ENCODE data around the gene INAFM2.

The INAFM2 gene

DNA sequence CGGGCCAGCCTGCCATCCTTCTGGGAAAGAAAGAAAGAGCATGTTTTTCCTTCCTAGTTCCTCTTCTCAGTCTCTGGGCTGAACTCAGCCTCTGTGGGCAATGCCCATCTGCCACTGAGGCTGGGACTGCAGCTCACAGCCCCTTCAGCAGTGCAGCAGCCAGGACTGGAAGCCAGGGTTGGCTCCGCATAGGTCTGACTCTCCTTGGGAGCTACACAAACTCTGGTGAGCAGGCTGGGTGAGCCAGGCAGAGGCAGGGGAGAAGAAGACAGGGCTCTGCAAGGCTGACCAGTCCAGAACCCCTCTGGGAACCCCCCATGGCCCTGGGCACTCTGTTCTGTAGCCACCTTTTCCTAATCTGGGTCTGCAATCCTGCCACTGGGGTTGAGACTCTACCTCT lies 38.1 kb downstream of the INAFM2 start:
- Histone ChIP-seq H3K4me1 (ENCODE audit: control insufficient read depth, insufficient read depth, low read length) (peaks cover 5% of the 10 kb centered on the region), H3K4me3 (ENCODE audit: low read length) (no peak overlapping the region), H3K9me3 (ENCODE audit: control insufficient read depth, low read length) (no peaks in the 10 kb centered on the region), H3K9ac (ENCODE audit: low read length) (no peak overlapping the region), H3K27me3 (replicated peaks; ENCODE audit: control insufficient read depth, insufficient read depth, low read length) (peaks cover 38% of the 10 kb centered on the region), H3K36me3 (ENCODE audit: control insufficient read depth, insufficient read depth, low read length, severe bottlenecking) (no peaks in the 10 kb centered on the region)
- no peak for DNase-seq (ENCODE audit: low read depth)

DNA sequence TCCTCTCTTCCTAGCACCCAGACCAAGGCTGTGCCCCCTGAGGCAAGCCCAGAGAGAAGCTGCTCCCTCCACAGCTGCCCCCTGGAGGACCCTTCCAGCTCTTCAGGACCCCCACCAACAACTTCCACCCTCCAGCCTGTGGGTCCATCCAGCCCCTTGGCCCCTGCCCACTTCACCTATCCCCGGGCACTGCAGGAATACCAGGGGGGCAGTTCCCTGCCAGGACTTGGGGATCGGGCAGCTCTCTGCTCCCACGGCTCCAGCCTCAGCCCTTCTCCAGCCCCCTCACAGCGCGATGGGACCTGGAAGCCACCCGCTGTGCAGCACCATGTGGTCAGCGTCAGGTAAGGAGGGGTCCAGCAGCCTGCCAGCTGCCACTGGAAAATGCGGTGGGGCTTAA lies 40.1 kb downstream of the INAFM2 start:
- DNase-seq (ENCODE audit: low read depth), result no peak
- Histone ChIP-seq H3K4me3 (ENCODE audit: low read length) (no peak overlapping the region), H3K9ac (ENCODE audit: low read length) (no peak overlapping the region), H3K4me1 (ENCODE audit: control insufficient read depth, insufficient read depth, low read length) (peaks cover 4% of the 10 kb centered on the region), H3K27me3 (replicated peaks; ENCODE audit: control insufficient read depth, insufficient read depth, low read length) (peaks cover 43% of the 10 kb centered on the region), H3K36me3 (ENCODE audit: control insufficient read depth, insufficient read depth, low read length, severe bottlenecking) (no peaks in the 10 kb centered on the region), H3K9me3 (ENCODE audit: control insufficient read depth, low read length) (no peaks in the 10 kb centered on the region)

DNA sequence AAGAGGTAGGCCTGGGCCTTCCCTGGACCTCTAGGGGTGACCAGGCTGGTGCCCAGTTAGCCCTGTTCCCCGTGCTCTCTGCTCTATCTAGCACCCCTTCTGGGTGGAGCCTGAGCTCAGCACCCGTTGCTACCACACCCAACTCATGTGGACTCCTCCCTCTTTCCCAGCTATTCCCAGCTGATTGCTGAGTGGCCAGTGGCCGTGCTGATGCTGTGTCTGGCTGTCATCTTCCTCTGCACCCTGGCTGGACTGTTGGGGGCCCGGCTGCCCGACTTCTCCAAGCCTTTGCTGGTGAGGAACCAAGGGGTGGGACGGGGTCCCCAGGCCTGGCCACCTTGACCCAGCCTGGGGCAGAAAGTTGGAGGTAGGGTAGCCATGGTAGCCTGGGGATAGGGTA lies 40.8 kb downstream of the INAFM2 start:
- no peaks in the 10 kb centered on the region for H3K9me3 ChIP-seq (ENCODE audit: control insufficient read depth, low read length)
- DNase-seq (ENCODE audit: low read depth), result no peak
- H3K36me3 ChIP-seq (ENCODE audit: control insufficient read depth, insufficient read depth, low read length, severe bottlenecking), result no peaks in the 10 kb centered on the region
- H3K9ac ChIP-seq (ENCODE audit: low read length), result no peak overlapping the region
- peaks cover 4% of the 10 kb centered on the region for H3K4me1 ChIP-seq (ENCODE audit: control insufficient read depth, insufficient read depth, low read length)
- H3K27me3 ChIP-seq (replicated peaks; ENCODE audit: control insufficient read depth, insufficient read depth, low read length), result peaks cover 36% of the 10 kb centered on the region
- no peak overlapping the region for H3K4me3 ChIP-seq (ENCODE audit: low read length)

DNA sequence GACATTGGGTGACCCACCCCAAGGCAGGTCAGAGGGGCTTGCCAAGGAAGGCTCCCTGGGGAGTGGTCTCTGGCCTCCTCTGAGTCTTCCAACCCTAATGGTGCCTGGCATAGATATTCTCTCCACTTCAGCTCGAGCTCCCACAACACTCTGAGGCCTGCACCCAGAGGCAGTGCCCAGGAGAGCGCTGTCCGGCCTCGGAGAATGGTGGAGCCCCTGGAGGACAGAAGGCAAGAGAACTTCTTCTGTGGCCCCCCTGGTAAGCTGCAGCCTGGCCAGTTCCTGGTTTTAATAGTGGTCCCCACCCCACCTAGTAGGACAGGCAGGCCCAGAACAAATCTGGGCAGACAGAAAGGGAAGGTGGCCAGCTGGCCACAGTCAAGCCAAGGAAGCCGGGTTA lies 41.5 kb downstream of the INAFM2 start:
- no peaks in the 10 kb centered on the region for H3K9me3 ChIP-seq (ENCODE audit: control insufficient read depth, low read length)
- no peak overlapping the region for H3K4me3 ChIP-seq (ENCODE audit: low read length)
- H3K4me1 ChIP-seq (ENCODE audit: control insufficient read depth, insufficient read depth, low read length), result peaks cover 4% of the 10 kb centered on the region
- H3K27me3 ChIP-seq (replicated peaks; ENCODE audit: control insufficient read depth, insufficient read depth, low read length), result peaks cover 29% of the 10 kb centered on the region
- no peak for DNase-seq (ENCODE audit: low read depth)
- H3K36me3 ChIP-seq (ENCODE audit: control insufficient read depth, insufficient read depth, low read length, severe bottlenecking), result no peaks in the 10 kb centered on the region
- H3K9ac ChIP-seq (ENCODE audit: low read length), result no peak overlapping the region

DNA sequence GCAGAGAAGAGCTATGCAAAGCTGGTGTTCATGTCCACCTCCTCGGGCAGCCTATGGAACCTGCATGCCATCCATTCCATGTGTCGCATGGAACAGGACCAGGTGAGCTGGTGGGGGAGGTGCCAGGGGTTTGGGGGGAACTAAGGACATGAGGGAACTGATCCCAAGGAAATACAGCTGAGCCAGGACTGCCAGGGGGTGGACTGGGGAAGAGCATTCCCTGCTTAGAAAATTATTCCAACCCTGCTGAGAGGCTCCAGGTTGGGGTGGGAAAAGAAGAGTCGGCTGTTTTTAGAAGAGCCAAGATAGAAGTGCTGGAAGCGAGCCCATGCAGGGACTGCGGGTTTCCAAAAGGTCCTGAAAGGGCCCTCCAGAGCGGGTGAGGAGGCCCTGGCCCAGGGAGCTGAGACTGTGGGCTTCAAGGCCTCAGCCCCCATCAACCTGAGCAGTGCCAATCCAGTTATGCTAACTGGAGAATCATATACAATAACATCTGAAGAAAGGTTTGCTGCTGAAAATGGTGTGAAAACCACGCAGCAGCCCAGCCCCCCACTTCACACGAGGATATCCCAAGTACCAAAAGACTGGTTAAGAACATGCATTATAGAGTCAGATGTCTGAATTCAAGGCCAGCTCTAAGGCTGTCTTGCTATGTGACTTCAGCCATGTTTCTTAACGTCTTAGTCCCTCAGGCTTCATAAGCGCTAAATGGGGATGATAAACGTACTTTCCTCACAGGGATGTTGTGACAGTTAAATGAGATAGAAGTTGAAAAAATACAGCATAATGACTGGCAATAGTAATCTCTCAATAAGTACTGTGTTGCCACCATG lies 42.3 kb downstream of the INAFM2 start:
- Histone ChIP-seq H3K36me3 (ENCODE audit: control insufficient read depth, insufficient read depth, low read length, severe bottlenecking) (no peaks in the 10 kb centered on the region), H3K9ac (ENCODE audit: low read length) (no peak overlapping the region), H3K4me1 (ENCODE audit: control insufficient read depth, insufficient read depth, low read length) (peaks cover 4% of the 10 kb centered on the region), H3K9me3 (ENCODE audit: control insufficient read depth, low read length) (no peaks in the 10 kb centered on the region), H3K4me3 (ENCODE audit: low read length) (no peak overlapping the region), H3K27me3 (replicated peaks; ENCODE audit: control insufficient read depth, insufficient read depth, low read length) (peaks cover 24% of the 10 kb centered on the region)
- no peak for DNase-seq (ENCODE audit: low read depth)

DNA sequence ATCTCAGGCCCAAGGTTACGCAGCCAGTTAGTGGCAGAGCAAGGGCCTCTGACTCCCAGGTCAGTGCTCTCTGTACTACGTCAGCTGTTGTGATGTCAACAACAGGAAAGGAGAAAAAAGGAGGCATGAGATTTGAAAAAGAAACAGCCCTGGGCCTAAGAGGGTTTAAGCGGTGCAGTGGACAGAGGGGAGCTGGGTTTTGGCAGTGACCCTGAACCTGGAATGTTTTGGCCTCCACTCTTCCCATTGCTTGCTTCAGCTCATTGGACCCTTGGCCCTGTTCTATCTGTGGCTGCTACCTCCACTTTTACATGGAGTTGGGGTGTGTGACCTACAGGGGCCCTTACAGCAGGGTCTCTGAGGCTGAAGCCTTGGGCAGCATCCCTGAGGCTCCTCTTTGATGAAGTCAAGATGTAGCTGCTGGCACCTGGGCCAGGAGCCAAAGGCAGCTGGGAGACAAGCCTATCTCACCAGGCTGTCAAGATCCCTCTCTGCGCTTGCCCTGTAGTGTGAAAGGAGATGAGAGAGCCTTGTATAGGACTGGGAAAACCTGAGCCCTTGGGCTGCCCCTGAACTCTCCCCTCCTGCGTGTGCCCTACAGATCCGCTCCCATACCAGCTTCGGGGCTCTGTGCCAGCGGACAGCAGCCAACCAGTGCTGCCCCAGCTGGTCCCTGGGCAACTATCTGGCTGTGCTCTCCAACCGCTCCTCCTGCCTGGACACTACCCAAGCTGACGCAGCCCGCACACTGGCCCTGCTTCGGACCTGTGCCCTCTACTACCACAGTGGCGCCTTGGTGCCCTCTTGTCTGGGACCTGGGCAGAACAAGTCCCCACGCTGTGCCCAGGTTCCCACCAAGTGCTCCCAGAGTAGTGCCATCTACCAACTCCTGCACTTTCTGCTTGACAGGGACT lies 43.2 kb downstream of the INAFM2 start:
- DNase-seq (ENCODE audit: low read depth), result no peak
- no peaks in the 10 kb centered on the region for H3K9me3 ChIP-seq (ENCODE audit: control insufficient read depth, low read length)
- peaks cover 18% of the 10 kb centered on the region for H3K27me3 ChIP-seq (replicated peaks; ENCODE audit: control insufficient read depth, insufficient read depth, low read length)
- H3K36me3 ChIP-seq (ENCODE audit: control insufficient read depth, insufficient read depth, low read length, severe bottlenecking), result no peaks in the 10 kb centered on the region
- H3K4me1 ChIP-seq (ENCODE audit: control insufficient read depth, insufficient read depth, low read length), result peaks cover 4% of the 10 kb centered on the region
- no peak overlapping the region for H3K4me3 ChIP-seq (ENCODE audit: low read length)
- H3K9ac ChIP-seq (ENCODE audit: low read length), result no peak overlapping the region

DNA sequence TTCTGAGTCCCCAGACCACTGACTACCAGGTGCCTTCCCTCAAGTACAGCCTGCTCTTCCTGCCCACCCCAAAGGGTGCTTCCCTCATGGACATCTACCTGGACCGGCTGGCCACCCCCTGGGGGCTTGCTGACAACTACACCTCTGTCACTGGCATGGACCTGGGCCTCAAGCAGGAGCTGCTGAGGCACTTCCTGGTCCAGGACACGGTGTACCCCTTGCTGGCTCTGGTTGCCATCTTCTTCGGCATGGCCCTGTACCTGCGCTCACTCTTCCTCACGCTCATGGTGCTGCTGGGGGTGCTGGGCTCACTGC lies 43.8 kb downstream of the INAFM2 start:
- Histone ChIP-seq H3K4me1 (ENCODE audit: control insufficient read depth, insufficient read depth, low read length) (peaks cover 8% of the 10 kb centered on the region), H3K9ac (ENCODE audit: low read length) (peak overlapping the region; percentile 44), H3K4me3 (ENCODE audit: low read length) (no peak overlapping the region), H3K9me3 (ENCODE audit: control insufficient read depth, low read length) (no peaks in the 10 kb centered on the region), H3K27me3 (replicated peaks; ENCODE audit: control insufficient read depth, insufficient read depth, low read length) (peaks cover 12% of the 10 kb centered on the region), H3K36me3 (ENCODE audit: control insufficient read depth, insufficient read depth, low read length, severe bottlenecking) (no peaks in the 10 kb centered on the region)
- no peak for DNase-seq (ENCODE audit: low read depth)

DNA sequence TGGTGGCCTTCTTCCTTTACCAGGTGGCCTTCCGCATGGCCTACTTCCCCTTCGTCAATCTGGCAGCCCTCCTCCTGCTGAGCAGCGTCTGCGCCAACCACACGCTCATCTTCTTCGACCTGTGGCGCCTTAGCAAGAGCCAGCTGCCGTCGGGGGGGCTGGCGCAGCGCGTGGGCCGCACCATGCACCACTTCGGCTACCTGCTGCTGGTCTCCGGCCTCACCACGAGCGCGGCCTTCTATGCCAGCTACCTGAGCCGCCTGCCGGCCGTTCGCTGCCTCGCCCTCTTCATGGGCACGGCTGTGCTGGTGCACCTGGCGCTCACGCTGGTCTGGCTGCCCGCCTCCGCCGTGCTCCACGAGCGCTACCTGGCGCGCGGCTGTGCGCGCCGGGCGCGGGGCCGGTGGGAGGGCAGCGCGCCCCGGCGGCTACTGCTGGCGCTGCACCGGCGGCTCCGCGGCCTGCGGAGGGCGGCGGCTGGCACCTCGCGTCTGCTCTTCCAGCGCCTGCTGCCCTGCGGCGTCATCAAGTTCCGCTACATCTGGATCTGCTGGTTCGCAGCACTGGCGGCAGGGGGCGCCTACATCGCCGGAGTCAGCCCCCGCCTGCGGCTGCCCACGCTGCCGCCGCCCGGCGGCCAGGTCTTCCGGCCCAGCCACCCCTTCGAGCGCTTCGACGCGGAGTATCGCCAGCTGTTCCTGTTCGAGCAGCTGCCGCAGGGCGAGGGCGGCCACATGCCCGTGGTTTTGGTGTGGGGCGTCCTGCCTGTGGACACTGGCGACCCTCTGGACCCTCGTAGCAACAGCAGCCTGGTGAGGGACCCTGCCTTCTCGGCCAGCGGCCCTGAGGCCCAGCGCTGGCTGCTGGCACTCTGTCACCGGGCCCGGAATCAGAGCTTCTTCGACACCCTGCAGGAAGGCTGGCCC lies 44.5 kb downstream of the INAFM2 start:
- H3K4me3 ChIP-seq (ENCODE audit: low read length), result peak overlapping the region; percentile 18
- H3K9ac ChIP-seq (ENCODE audit: low read length), result peak overlapping the region; percentile 50
- H3K9me3 ChIP-seq (ENCODE audit: control insufficient read depth, low read length), result no peaks in the 10 kb centered on the region
- H3K27me3 ChIP-seq (replicated peaks; ENCODE audit: control insufficient read depth, insufficient read depth, low read length), result peaks cover 9% of the 10 kb centered on the region
- peak; percentile 95 for DNase-seq (ENCODE audit: low read depth)
- H3K36me3 ChIP-seq (ENCODE audit: control insufficient read depth, insufficient read depth, low read length, severe bottlenecking), result no peaks in the 10 kb centered on the region
- peaks cover 15% of the 10 kb centered on the region for H3K4me1 ChIP-seq (ENCODE audit: control insufficient read depth, insufficient read depth, low read length)

DNA sequence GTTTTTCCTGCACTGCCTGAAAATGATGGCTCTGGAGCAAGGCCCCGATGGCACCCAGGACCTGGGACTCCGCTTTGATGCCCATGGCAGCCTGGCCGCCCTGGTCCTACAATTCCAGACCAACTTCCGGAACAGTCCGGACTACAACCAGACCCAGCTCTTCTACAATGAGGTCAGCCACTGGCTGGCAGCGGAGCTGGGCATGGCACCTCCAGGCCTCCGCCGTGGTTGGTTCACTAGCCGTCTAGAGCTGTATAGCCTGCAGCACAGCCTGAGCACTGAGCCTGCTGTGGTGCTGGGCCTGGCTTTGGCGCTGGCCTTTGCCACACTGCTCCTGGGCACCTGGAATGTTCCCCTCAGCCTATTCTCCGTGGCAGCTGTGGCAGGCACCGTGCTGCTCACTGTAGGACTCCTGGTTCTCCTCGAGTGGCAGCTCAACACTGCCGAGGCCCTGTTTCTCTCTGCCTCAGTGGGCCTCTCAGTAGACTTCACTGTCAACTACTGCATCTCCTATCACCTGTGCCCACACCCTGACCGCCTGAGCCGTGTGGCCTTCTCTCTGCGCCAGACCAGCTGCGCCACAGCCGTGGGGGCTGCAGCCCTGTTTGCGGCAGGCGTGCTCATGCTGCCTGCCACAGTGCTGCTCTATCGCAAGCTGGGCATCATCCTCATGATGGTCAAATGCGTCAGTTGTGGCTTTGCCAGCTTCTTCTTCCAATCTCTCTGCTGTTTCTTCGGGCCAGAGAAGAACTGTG lies 45.4 kb downstream of the INAFM2 start:
- H3K9ac ChIP-seq (ENCODE audit: low read length), result no peak overlapping the region
- H3K27me3 ChIP-seq (replicated peaks; ENCODE audit: control insufficient read depth, insufficient read depth, low read length), result peaks cover 9% of the 10 kb centered on the region
- no peaks in the 10 kb centered on the region for H3K9me3 ChIP-seq (ENCODE audit: control insufficient read depth, low read length)
- no peak overlapping the region for H3K4me3 ChIP-seq (ENCODE audit: low read length)
- peaks cover 15% of the 10 kb centered on the region for H3K4me1 ChIP-seq (ENCODE audit: control insufficient read depth, insufficient read depth, low read length)
- DNase-seq (ENCODE audit: low read depth), result no peak
- H3K36me3 ChIP-seq (ENCODE audit: control insufficient read depth, insufficient read depth, low read length, severe bottlenecking), result no peaks in the 10 kb centered on the region

DNA sequence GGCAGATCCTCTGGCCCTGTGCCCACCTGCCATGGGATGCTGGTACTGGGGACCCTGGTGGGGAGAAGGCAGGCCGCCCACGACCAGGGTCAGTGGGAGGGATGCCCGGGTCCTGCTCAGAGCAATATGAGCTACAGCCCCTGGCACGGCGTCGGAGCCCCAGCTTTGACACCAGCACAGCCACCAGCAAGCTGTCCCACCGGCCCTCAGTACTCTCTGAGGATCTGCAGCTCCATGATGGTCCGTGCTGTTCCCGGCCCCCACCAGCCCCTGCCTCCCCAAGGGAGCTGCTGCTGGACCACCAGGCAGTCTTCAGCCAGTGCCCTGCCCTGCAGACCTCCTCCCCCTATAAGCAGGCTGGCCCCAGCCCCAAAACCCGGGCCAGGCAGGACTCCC lies 46.0 kb downstream of the INAFM2 start:
- Histone ChIP-seq H3K4me1 (ENCODE audit: control insufficient read depth, insufficient read depth, low read length) (peaks cover 15% of the 10 kb centered on the region), H3K4me3 (ENCODE audit: low read length) (no peak overlapping the region), H3K27me3 (replicated peaks; ENCODE audit: control insufficient read depth, insufficient read depth, low read length) (peaks cover 5% of the 10 kb centered on the region), H3K9me3 (ENCODE audit: control insufficient read depth, low read length) (no peaks in the 10 kb centered on the region), H3K9ac (ENCODE audit: low read length) (no peak overlapping the region), H3K36me3 (ENCODE audit: control insufficient read depth, insufficient read depth, low read length, severe bottlenecking) (no peaks in the 10 kb centered on the region)
- DNase-seq (ENCODE audit: low read depth), result no peak
